GM12801 (cell line): ENCODE measurements around the gene RAB40C.

Experiments used
- TF ChIP-seq, protein P1 (sequence below): IDR thresholded peaks from one replicate; pipeline ENCODE4 v1.5.1; 2011; ENCODE audit warnings: control low read depth; ENCODE audit not compliant: insufficient read length; ENCODE audit errors: extremely low read depth

Gene RAB40C

DNA sequence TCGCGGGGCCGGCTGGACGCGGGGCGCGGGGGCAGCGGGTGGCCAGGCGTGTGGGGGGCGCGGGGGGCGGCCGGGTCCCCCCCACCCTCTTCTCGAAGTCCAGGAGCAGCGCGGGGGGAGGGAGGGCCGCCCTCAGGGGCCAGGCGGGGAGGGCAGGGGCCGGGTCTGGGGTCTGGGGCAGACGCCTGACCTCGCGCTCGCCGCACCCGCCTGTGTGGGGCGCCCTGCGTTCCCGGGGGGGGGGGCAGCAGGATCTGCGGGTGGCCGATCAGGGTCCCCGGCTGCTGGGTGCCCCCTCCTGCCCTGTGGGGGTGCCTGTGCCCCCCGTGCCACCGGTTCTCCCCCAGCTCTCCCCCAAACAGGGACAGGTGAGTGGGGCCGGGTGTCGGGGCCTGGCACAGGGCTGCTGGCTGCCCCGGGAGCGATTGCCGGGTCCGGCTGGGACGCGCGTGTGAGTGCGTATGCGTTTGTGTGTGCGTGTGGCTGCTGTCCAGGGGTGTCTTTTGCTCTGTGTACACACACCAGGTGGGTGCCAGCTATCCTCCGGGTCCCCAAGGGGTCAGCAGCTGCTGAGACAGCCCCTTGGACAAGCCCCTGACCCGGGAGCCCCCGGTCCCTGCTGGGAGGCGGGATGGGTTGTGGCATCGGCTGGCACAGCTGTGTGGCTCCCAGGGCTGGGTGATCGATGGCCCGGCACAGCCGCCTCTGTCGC is 29.0 kb upstream of the RAB40C start:
- TF ChIP-seq, protein P1, sequence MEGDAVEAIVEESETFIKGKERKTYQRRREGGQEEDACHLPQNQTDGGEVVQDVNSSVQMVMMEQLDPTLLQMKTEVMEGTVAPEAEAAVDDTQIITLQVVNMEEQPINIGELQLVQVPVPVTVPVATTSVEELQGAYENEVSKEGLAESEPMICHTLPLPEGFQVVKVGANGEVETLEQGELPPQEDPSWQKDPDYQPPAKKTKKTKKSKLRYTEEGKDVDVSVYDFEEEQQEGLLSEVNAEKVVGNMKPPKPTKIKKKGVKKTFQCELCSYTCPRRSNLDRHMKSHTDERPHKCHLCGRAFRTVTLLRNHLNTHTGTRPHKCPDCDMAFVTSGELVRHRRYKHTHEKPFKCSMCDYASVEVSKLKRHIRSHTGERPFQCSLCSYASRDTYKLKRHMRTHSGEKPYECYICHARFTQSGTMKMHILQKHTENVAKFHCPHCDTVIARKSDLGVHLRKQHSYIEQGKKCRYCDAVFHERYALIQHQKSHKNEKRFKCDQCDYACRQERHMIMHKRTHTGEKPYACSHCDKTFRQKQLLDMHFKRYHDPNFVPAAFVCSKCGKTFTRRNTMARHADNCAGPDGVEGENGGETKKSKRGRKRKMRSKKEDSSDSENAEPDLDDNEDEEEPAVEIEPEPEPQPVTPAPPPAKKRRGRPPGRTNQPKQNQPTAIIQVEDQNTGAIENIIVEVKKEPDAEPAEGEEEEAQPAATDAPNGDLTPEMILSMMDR = no peak

- TF ChIP-seq, protein P1 = no peak
Observed at GRCh38 chr16:561413-561794, 28.5 kb upstream of the RAB40C start.

DNA sequence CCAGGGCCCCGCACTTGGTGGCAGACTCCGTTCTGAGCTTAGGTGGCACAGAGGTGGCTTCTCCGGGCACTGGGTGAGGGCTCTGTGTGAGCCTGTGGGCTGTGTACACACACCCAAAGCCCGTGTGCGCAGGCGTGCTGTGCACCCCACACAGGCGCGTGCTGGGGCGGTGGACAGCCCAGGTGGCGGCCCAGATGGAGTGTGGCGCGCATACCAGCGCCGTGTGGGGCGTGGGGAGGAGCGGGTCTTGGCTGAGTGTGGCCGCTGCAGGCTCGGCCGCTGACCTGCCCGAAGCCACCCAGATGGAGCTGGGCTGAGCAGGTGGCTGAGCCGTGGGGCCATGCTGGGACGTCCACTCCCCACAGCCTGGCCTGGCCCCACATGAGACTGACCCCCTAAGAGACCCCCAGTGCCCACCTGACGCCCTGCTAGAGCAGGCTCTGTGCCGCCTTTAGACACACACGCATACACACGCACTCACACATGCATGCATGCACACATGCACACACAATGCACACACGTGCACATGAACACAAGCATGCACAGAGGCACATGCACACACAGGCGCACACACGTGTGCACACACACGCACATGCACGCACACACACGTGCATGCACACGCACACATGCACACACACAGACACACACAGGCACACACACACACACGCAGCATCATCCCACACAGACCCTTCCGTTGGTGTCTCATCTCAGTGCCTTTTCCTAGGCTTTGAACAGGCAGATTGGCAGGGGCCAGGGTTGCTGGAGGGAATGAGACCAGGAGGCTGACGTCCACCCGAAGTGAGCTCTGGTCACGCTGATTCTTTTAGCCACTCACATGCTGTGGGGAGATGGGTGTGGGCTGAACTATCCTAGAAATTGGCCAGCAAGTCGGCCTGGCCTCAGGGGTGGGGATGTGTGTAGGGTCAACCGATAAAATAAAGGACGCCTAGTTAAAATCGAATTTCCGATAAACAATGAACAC is 27.6 kb upstream of the RAB40C start:
- TF ChIP-seq, protein P1 = no peak

DNA sequence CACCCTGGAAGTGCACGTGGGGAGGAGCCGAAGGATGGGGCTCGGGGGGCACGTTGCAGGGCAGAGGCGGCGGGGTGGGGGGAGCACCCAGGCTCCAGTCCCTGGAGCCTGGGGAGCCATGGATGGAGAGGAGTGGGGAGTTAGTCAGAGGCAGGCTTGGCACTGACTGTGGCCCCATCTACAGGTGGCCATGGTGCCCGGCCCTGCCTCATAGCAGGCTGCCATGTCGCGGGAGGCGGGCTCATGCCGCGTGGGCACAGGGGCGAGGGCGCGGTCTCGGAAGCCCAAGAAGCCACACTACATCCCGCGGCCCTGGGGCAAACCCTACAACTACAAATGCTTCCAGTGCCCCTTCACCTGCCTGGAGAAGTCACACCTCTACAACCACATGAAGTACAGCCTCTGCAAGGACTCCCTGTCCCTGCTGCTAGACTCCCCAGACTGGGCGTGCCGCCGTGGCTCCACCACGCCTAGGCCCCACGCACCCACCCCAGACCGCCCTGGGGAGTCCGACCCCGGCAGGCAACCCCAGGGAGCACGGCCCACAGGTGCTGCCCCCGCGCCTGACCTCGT is 26.7 kb upstream of the RAB40C start:
- TF ChIP-seq, protein P1 = no peak

DNA sequence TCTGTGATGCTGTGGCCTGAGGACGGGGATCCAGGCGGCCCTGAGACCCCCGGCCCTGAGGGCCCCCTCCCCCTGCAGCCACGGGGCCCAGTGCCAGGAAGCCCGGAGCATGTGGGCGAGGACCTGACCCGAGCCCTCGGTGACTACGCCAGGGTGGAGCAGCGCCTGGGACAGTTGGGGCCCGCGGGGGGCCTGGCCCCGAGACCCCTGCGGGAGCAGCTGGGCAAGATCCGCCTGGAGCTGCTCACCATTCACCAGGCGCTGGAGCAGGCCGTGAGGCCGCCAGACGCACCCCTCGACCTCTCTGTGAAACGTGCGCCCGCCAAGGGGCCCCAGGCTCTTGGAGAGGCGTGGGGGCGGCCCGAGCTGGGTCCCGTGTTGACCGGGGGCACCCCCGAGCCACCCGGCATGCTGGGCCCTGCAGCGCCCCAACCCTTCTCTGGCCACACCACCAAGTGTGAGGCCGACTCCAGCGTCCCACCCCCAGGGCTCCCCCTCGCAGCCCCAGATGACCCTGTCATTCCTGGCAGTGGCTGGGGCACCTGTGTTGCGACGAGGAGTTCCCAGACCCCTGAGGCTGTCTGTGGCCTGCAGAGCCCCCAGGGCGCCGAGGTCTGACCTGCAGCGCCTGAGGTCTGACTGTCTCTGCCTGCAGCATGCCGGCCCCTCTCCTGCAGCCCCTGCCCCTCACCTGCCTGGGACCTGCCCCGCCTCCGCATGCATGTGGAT is 25.0 kb upstream of the RAB40C start:
- TF ChIP-seq, protein P1 = no peak

DNA sequence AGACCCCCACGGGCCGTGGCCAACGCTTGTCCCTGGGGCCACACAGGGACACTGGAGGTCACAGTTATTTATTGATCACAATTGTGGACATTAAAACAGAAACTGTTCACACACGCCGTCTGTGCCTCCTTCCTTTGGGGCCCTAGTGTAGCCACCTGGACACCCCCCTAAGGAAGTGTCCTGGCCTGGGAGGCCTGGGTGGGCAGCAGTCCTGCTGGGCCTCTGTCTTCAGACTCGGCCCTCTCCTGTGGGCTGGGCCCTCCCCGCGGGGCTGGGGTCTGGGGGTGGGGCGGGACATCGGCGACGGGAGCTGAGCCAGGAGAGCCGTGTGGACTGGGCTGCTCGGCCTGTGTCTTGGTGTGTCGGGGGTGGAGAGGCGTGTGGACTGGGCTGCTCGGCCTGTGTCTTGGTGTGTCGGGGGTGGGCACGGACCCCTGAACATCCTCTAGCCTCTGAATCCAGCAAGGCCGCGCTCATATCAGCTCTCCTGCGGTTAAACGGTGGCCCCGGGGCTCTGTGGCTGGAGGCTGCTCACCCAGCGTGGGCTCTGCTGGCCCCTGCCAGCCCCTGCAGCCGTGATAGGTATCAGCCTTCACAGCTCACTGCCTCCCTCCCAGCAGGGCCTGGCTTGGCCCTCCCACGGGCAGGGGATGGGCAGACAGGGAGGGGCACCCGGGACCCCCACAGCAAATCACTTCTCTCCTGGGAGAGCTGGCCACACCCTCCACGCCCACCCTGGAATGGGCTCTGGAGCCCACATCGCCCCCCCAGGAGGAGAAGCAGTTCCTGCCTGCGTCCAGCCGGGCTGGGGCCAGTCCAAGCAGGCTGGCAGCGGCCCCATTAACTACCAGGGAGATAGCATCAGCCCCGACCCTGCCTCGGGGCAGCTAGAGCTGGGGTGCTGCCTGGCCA is 24.2 kb upstream of the RAB40C start:
- TF ChIP-seq, protein P1 = no peak
